ENCODE data around the gene NOL3.

The NOL3 gene

GRCh38 chr16:67200491-67200890 lies 30.2 kb downstream of the NOL3 start:
- TF ChIP-seq CTCF (conservative IDR thresholded peaks at IDR 0.05; ENCODE audit: low read depth, low read length): no peak
- no peak for DNase-seq (ENCODE audit: low read depth)
- no peak overlapping the region for H3K4me3 ChIP-seq (ENCODE audit: low read depth, low read length)

GRCh38 chr16:67201411-67202345 lies 31.3 kb downstream of the NOL3 start:
- no peak for TF ChIP-seq CTCF (conservative IDR thresholded peaks at IDR 0.05; ENCODE audit: low read depth, low read length)
- no peak for DNase-seq (ENCODE audit: low read depth)
- H3K4me3 ChIP-seq (ENCODE audit: low read depth, low read length): no peak overlapping the region

DNA sequence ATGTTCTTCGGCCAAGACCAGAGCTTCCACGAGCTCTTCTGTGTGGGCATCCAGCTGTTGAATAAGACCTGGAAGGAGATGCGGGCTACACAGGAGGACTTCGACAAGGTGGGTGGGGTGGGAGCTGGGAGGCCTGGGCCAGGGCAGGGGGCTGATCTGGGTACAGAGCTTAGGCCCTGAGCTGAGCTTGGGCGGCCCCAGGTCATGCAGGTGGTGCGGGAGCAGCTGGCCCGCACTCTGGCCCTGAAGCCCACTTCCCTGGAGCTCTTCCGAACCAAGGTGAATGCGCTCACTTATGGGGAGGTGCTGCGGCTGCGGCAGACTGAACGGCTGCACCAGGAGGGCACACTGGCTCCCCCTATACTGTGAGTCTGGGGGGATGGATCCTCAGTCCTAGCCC lies 32.1 kb downstream of the NOL3 start:
- H3K4me3 ChIP-seq (ENCODE audit: low read depth, low read length): no peak overlapping the region
- no peak for TF ChIP-seq CTCF (conservative IDR thresholded peaks at IDR 0.05; ENCODE audit: low read depth, low read length)
- DNase-seq (ENCODE audit: low read depth): no peak

DNA sequence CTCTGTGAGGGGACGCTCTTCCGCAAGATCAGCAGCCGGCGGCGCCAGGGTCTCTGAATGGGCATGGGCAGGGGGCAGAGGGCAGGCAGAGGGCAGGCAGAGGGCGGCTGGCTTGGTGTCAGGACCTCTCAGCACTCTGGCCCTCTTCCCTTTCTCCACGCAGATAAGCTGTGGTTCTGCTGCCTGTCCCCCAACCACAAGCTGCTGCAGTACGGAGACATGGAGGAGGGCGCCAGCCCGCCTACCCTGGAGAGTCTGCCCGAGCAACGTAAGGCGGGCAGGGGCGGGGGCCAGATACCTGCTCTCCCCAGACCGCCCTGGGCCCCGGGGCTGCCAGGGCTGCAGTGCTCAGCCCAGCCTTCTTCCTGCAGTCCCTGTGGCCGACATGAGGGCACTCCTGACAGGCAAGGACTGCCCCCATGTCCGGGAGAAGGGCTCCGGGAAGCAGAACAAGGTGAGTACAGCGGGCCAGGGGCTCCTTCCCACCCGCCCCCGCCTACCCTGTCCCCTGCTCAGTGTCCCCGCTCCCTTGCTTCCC lies 32.7 kb downstream of the NOL3 start:
- H3K4me3 ChIP-seq (ENCODE audit: low read depth, low read length): no peak overlapping the region
- no peak for DNase-seq (ENCODE audit: low read depth)
- TF ChIP-seq CTCF (conservative IDR thresholded peaks at IDR 0.05; ENCODE audit: low read depth, low read length): no peak

DNA sequence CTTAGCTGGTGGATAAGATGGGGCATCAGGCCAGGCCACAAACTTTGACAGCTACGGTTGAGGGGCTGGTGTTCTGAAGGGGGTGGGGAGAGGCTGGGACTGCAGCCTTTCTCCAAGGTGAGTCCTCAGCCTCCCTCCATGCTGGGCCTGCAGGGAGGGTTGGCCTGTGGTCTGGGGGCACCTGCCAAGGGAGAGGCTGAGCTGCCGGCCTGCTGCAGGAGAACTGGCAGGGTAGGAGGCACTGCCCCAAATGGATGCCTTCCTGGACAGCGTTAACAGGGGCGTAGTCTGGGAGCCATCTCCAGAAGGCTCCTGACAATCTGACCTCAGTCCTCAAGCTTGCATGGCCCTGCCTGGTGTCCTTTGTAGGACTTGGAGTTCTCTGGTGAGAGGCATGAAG lies 33.7 kb downstream of the NOL3 start:
- TF ChIP-seq CTCF (conservative IDR thresholded peaks at IDR 0.05; ENCODE audit: low read depth, low read length): no peak
- DNase-seq (ENCODE audit: low read depth): no peak
- no peak overlapping the region for H3K4me3 ChIP-seq (ENCODE audit: low read depth, low read length)

DNA sequence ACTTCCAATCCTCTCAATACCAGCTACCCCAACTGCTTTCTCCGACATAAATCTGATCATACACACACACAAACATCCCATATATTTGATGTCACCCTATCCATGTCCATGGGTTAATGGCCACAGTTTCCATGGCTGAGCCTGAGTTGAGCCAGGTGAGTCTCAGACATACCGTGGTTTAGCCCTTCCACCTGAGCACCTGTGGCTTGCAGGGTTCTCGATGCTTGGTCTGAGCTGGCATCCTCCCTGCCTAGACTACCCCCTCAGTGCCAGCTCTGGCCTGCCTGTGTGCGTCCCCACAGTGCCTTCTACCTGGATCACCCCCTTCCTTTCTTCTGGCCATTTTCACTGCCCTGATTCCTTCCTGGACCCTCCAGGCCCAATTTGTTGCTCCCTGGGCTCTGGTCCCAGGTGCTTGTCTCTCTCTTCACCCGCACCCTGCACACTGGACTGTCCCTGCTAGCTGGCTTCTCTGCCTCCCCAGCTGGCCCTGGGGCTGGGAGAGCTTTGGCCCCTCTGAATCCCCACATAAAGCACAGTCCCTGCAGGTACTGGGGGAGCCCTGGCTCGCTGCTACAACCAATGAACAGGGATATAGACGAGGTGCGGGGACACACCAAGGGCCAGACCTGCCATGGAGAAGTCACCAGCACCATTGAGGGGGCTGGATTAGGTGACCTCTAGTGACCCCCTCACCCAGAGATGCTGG lies 35.9 kb downstream of the NOL3 start:
- no peak for TF ChIP-seq CTCF (conservative IDR thresholded peaks at IDR 0.05; ENCODE audit: low read depth, low read length)
- no peak overlapping the region for H3K4me3 ChIP-seq (ENCODE audit: low read depth, low read length)
- DNase-seq (ENCODE audit: low read depth): no peak

Data from choroid plexus epithelial cell (primary cell).